GM21423 (cell line): ENCODE results near the gene STRADB.
"Not testable (repeated sequence)": the region's sequence is repeated elsewhere in the genome, so short reads cannot be mapped to it uniquely, and the experiment has no call there.

Experiments
- ATAC-seq: cut with Tn5 transposase; IDR thresholded peaks from one replicate; pipeline ENCODE4 v1.9.1; 2021; ENCODE audit warnings: mild to moderate bottlenecking, moderate library complexity; ENCODE audit not compliant: unreplicated experiment

STRADB gene

DNA sequence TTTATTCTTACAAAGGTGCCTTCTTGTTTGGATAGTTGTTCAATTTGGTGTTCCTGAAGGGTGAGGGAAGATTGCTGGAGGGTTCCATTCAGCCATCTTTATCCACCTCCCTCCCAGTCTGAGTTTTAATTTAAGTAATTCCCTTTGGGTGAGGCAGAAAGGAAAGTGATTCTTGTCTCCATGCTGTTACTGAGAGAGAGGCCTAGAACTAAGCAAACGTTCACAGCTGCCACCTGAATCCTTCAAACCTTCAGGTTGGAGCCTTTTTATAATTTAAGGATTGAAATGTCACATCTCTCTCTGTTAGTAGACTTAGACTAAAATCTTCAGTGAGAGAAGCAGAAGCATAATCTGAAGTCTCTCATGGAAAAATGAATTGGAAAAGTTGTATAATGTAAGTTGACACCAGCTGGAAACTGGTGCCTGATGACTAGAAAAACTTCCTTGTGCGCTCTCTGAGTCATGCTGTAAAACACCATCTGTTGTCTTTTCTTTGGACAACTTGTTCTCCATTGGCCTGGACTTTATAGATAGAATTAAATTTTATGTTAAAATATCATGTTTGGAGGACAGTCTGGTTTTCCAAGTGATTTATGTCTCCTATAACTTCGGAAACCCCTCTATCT, 14.6 kb downstream of the STRADB start:
- ATAC-seq = no peak

DNA sequence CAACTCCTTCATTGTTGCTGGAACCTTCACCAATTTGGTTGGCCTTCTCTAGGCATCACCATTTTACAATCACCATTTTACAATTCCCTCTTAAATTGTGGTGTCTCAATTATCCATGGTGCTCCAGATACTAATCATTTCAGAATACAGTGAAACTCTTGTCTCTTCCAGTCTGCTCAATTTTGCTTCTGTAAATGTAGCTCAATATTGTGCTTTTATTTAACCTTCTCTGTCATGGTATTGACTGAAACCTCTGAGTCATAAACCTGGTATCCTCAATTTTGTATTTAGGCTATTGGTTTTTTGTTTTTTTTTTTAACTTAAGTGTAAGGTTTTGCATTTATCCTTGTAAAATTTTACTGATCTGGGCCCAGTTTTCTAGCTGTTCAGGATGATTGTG, 16.1 kb downstream of the STRADB start:
- ATAC-seq = no peak

DNA sequence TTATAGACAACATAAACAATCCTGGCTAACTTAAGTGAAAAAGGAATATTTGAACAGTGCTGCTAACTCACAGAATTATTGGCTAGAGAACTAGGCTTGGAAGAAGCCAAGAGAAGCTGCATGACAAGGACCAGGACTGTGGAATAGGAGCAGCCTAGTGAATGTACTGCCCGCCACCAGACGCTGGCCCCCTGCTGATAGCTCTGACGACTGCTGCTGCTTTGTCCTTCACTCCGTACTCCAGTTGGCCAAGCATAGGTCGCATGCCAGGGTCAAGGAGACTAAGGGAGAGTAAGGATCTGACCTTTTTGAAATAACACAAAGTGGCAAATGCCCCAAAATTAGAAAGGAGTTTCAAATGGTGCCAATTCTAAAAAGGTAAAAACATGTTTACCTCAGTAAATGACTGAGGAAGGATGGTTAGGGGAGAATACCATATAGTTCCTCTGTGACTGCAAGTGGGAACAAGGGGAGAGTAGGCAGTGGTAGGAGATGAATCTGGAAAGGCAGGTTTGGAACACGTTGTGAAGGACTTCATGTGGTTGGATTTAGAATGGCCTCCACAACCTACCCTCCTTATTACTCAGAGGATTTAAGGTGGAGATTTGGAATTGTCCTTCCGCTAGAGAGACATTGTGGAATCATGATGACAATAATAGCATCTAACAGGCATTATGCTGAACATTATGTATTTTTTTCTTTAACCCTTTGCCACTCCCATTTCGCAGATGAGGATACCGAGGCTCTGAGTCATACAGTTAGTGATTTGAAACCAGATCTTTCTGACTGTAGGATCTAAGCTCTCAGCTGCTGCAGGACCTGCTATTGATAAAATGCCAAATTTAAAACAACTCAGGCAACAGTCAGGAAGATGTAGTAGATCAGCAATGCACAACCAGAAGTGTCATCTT, 19.5 kb downstream of the STRADB start:
- ATAC-seq = no peak

DNA sequence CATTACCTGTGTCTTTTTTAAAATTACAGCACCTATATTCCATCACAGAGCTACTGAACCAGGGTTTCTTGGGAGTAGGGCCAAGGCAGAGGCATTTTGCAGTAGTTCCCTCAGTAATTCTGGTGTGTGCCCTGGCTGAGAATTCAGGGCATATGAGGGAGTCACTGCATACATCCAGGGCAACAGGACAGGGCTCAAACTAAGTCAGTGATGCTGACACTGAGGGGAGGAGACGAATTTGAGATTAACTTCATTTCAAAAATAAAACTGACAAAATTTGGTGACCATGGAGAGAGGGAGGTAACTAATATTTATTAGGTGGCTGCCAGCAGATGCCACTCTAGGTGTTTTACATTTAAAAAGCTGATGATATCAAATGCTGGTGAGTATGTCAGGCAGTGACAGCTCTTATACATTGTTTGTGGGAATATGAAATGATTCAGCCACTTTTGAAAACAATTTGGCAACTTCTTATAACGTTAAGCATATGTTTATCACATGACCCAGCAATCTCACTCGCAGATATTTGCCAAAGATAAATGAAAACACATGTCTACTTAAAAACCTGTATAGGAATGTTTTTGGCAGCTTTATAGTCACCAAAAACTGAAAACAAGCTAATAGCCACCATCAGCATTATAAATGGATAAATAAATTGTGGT, 20.3 kb downstream of the STRADB start:
- ATAC-seq = no peak

DNA sequence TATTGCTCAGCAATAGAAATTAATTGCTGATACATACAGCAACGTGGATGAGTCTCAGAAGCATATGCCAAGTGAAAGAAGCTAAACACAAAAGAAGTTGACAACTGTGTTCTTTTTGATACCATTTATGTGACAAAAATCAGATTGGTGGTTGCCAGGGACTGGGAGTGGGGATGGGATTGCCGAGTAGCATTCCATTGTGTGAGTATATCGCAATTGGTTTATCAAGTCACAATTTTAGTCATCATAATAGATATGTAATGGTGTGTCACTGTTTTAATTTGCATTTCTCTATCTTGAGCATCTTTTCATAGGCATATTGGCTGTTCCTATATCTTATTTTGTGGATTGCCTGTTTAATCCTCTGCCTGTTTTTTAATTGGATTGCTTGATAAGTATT, 20.9 kb downstream of the STRADB start:
- no peak for ATAC-seq

DNA sequence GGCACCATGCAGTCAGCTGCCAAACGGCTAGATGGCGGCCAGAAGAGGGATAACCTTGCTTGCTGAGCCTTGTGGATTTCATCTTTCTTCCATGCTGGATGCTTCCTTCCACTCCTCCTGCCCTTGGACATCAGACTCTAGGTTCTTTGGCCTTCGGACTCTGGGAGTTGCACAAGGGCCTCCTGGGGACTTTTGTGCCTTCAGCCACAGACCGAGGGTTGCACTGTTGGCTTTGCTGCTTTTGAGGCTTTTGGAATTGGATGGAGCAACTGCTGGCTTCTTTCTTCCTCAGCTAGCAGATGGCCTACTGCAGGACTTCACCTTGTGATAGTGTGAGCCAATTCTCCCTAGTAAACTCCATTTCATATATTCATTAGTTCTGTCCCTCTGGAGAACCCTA, 31.0 kb downstream of the STRADB start:
- ATAC-seq = no peak

DNA sequence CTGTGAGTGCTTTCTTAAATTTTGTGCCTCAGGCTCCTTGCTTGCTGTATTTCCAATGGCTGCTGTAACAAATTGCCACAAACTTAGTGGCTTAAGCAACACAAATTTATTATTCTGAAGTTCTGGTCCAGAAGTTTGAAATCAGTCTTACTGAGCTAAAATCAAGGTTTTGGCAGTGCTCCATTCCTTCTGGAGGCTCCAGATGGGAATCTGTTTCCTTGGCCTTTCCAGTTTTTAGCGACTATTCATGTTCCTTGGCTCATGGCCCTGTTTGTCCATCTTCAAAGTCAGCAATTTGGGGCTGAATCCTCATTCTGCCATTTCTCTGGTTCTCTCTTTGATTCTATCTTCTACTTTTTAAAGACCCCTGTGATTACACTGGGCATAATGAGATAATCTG, 31.8 kb downstream of the STRADB start:
- no peak for ATAC-seq

DNA sequence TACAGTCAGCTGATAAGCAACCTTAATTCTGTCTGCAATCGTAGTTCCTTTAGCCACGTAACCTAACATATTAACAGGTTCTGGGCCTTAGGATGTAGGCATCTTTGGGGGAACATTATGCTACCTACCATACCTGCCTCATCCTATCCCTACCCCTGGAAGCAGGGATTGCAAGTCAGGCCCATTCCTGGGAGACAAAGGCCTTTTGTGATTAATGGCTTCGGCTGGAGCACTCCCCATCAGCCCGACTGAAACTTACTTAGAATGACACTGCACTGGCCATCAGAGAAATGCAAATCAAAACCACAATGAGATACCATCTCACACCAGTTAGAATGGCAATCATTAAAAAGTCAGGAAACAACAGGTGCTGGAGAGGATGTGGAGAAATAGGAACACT, 32.2 kb downstream of the STRADB start:
- not testable (repeated sequence) for ATAC-seq

DNA sequence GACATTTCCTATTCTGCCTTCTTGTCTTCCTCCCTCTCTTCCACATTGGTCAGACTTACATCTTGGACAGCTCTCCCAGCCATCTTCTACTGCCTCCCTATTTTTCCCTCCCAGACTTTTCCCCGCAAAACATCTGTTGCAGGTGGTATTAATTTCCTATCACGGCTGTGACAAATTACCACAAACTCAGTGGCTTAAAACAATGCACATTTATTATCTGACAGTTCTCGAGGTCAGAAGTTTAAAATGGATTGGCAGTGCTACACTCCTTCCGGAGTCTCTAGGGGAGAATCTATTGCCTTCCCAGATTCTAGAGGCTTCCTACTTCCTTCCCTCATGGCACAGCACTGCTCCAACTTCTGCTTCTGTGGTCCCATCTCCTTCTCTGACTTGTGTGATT, 33.3 kb downstream of the STRADB start:
- ATAC-seq = no peak

DNA sequence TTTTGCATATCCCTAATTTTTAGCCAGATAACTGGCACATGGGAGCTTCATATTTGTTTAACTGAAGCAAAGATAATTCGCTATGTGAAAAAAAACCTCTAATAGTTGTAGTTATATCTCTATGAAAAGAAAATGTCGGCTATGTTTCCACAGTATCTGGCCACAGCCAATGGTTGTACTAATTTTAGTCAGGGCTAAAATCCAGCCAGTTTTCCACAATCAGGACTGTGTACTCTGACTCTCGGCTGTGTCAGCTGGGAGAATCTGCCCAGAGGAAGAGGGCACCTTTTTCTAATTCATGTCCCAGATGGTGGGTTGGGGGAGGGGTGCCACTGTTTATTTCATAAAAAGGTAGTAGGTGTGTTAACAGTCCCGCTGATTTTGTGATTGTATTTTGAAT, 38.8 kb downstream of the STRADB start:
- no peak for ATAC-seq

DNA sequence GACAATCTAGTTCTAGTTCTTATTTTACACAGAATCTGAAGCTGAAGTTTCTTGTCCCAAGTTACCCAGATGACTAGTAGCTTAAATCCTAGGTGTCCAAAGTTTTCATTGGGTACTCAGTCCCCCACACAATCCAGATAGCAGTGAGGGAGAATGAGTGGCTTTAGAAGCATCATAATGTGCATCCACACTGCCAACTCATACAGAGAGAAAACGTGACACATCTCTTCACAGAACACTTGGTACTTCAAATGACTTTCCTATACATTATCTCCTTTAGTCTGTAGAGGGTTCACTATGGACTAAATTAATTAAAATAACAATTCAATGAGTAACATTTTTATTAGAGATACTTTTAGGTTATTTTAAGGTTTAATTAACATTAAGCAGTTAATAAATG, 45.2 kb downstream of the STRADB start:
- no peak for ATAC-seq

DNA sequence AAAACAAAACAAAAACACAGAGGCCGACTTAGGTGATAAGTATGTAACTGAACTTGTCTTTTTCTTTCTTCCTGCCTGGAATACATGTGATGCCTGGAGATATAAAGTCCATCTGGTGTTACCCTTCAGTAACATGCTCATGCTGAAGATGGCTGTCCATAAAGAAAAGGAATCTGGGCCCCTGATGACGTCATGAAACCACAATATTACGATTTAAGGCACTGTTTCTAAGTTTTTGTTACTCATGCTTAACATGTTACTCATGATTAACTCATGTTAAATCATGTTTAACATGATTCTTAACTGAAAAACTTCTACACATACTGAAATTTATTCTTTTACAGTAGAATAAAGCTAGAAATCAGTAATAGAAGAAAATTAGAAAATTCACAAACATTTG, 49.0 kb downstream of the STRADB start:
- ATAC-seq = no peak

DNA sequence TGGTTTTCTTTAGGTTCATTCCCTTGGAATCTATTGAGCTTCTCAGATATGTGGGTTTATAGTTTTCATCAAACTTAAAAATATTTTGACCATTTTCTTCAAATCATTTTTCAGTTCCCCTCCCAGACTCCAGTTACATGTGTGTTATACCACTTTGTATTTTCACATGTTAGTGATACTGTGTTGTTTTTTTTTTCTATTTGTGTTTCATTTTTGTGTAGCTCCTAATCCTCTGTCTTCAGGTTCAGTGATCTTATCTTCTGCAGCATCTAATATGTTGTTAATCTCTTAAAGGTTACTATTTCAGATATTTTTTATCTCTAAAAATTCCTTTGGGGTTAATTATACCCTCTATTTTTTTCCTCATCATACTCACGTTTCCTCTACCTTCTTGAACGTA, 51.2 kb downstream of the STRADB start:
- ATAC-seq = no peak

DNA sequence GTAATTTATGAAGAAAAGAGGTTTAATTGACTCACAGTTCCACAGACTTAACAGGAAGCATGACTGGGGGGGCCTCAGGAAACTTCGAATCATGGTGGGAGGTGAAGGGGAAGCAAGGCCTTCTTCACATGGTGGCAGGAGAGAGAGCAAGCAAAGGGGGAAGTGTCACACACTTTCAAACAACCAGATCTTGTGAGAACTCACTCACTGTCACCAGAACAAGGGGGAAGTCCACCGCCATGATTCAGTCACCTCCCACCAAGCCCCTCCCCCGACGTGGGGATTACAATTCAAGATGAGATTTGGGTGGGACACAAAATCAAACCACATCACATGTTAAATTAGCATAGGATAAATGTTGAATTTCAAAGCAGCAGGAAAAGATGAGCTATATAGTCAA, 56.2 kb downstream of the STRADB start:
- no peak for ATAC-seq

DNA sequence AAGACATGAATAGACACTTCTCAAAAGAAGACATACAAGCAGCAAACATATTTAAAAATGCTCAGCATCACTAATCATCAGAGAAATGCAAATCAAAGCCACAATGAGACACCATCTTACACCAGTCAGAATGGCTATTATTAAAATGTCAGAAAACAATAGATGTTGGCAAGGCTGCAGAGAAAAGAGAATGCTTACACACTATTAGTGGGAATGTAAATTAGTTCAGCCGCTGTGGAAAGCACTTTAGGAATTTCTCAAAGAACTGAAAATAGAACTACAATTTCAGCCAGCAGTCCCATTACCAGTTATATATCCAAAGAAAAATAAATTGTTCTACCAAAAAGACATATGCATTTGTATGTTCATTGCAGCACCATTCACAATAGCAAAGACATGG, 61.7 kb downstream of the STRADB start:
- ATAC-seq = no peak

DNA sequence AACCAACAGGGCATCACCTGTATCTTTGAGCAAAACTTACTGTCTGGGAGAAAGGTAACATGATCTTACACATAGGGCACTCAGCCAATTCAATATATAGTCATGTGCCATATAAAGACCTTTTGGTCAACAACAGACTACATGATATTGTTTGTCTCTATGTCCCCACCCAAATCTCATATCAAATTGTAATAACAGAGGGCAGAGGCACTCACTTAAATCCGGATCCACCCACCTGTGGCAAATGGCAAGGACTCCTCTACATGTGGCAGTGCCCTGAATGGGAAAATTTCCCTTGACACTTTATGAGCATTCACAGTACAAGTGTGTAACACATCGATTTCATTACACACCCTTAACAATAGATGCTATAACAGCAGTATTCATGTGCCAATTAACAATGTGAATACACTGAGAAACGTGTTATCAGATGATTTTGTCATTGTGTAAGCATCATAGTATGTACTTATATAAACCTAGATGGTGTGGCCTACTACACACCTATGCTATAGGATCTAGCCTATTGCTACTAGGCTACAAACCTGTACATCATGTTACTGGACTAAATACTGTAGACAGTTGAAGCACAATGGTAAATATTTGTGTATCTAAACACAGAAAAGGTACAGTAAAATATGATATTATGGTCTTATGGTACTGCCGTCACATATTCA, 64.2 kb downstream of the STRADB start:
- no peak for ATAC-seq

DNA sequence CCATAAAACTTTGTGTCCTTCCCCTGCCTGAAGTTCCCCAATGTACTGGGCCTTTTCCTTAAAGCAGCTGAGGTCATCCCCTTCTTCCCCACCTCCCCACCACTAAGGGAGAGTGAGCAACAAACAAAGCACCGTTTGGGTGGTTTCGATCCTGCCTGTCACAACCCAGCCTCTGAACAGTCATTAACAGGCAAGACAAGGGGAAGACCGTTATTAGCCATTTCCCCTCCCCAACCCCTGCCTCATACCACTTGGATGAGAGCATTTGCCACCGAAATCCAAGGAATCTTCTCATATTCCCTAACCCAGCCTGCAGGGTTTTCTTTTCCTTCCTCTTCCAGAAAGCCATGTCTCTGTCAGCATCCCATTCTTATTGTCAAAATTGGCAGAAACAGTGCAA, 65.6 kb downstream of the STRADB start:
- ATAC-seq = no peak

DNA sequence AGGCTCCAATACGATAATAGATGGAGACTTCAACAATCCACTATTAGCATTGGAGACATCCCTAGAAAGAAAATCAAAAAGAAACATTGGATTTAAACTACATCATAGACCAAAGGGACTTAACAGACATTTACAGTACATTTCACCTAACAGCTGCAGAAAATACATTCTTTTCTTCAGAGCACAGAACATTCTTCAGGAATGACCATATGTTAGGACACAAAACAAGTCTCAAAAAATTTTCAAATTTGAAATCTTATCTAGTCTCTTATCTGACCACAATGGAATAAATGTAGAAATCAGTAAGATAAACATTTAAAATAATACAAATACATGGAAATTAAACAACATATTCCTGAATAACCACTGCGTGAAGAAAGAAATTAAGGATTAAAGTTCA, 68.7 kb downstream of the STRADB start:
- ATAC-seq = no peak

DNA sequence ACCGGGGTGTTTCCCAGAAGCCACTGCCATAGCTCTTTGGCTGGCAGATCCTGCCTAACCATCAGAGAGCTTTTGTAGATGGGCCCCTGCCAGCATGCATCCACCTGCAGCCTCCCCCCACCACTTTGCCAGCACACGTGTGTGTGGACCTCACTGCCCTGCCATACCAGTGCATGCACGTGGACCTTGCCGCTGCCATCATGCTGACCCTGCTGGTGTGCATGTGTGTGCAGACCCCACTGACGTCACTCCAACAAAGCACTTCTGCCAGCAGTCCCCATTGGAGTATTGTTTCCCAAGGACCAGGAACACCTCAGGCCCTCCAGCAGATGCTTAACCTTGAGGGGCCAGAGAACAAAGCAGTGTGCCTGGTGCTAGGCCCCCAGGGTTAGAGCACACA, 71.4 kb downstream of the STRADB start:
- no peak for ATAC-seq

DNA sequence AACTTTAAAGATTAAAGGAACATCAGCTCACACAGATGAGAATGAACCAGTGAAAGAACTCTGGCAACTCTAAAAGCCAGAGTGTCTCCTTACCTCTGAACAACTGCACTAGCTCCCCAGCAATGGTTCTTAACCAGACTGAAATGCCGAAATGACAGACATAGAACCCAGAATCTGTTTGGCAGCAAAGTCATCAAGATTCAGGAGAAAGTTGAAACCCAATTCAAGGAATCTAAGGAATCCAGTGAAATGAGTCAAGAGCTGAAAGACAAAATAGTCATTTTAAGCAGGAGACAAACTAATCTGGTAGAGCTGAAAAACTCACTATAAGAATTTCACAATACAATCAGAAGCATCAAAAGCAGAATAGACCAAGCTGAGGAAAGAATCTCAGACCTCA, 72.0 kb downstream of the STRADB start:
- ATAC-seq = no peak
